BE2C (cell line): Measurements from ENCODE around the gene AJUBA.

Experiments used
- DNase-seq: peaks from one replicate; pipeline ENCODE4 v3.0.0-alpha.2; 2020
- H3K27me3 ChIP-seq: fragments of 250-450 bp; sonication (Bioruptor Pico); 2 replicates; pipeline ENCODE4 v1.5.1; 2020; ENCODE audit warnings: mild to moderate bottlenecking
- H3K36me3 ChIP-seq: fragments of 250-450 bp; sonication (Bioruptor Pico); 2 replicates; pipeline ENCODE4 v1.5.1; 2020; ENCODE audit warnings: mild to moderate bottlenecking
- H3K4me1 ChIP-seq: fragments of 250-450 bp; sonication (Bioruptor Pico); 2 replicates; pipeline ENCODE4 v1.5.1; 2020
- H3K4me3 ChIP-seq: 2 replicates; pipeline ENCODE4 v1.5.1; 2011; ENCODE audit warnings: low read depth, low read length
- H3K9me3 ChIP-seq: fragments of 250-450 bp; sonication (Bioruptor Pico); 2 replicates; pipeline ENCODE4 v1.5.1; 2020
- CTCF ChIP-seq: IDR thresholded peaks from 2 replicates; pipeline ENCODE4 v1.5.1; 2012; ENCODE audit warnings: mild to moderate bottlenecking, low read depth, low read length

AJUBA gene

GRCh38 chr14:22978981-22979671 is 3.2 kb downstream of the AJUBA start:
- no peaks in the 10 kb centered on the region for H3K9me3 ChIP-seq
- peaks cover 16% of the 10 kb centered on the region for H3K27me3 ChIP-seq
- H3K4me1 ChIP-seq = peaks cover 19% of the 10 kb centered on the region
- H3K4me3 ChIP-seq = no peak overlapping the region
- no peaks in the 10 kb centered on the region for H3K36me3 ChIP-seq
- no peak for DNase-seq
- TF ChIP-seq CTCF = no peak

DNA sequence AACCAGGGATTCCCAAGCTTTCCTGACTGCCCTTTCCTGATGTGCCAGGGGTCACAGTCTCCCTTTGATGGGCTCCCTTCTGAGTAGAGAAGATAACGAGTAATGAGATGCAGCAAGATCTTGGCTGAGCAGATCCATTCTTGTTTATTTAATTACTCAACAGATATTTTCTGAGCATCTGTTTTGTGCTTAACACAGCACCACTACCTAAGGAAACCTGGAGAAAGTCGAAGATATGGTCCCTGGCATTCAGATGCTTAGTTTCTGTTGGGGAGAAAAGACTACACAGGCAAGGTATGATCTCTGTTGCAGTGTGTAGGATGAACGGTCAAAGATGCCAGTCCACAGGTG is 3.9 kb downstream of the AJUBA start:
- peaks cover 16% of the 10 kb centered on the region for H3K27me3 ChIP-seq
- TF ChIP-seq CTCF = no peak
- no peak overlapping the region for H3K4me3 ChIP-seq
- H3K9me3 ChIP-seq = no peaks in the 10 kb centered on the region
- peaks cover 19% of the 10 kb centered on the region for H3K4me1 ChIP-seq
- no peaks in the 10 kb centered on the region for H3K36me3 ChIP-seq
- DNase-seq = no peak

DNA sequence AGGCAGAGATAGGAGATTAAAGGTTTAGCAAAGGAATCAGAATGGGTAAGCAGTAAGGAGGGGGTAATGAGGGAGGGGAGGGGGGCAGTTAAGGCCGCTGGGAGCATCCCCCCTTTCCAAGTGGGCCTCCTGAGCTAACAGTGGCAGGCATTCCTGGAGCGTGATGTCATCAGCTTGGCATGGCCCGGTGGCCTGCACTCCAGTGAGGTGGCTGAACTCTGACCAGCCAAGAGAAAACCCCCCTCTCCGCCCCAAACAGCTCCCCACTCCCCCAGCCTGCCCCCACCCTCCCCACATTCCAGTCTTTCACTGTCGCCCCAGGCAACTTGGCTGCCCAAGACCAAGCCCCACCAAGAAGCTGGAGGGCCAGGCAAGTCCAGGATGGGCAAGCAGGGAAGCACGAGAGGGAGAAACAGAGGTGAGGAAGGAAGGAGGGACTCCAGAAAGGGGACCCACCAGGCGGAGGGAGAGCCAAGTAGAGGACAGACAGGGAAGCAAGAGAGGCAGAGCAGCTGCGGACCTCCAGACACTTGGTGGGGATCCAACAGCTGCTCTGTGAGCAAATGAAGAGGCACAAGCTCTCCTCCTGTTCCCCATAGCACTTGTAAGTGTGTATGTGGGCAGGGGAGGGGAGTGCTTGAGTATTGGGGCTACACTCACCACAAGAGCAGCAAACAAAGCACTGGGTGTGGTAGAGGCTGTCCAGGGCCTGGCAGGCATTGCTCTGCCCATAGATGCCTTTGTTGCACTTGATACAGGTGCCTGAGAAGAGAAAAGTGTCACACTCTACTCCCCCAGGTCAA is 4.5 kb downstream of the AJUBA start:
- no peak for TF ChIP-seq CTCF
- Histone ChIP-seq H3K4me3 (no peak overlapping the region), H3K36me3 (no peaks in the 10 kb centered on the region)

GRCh38 chr14:22977434-22977683 is 5.0 kb downstream of the AJUBA start:
- no peak for TF ChIP-seq CTCF
- Histone ChIP-seq H3K9me3 (no peaks in the 10 kb centered on the region), H3K4me3 (no peak overlapping the region)

More for the DNA sequence above, 4.5 kb downstream of the AJUBA start:
- H3K27me3 ChIP-seq = peaks cover 16% of the 10 kb centered on the region
- no peaks in the 10 kb centered on the region for H3K9me3 ChIP-seq
- no peak for DNase-seq
- H3K4me1 ChIP-seq = peaks cover 16% of the 10 kb centered on the region

DNA sequence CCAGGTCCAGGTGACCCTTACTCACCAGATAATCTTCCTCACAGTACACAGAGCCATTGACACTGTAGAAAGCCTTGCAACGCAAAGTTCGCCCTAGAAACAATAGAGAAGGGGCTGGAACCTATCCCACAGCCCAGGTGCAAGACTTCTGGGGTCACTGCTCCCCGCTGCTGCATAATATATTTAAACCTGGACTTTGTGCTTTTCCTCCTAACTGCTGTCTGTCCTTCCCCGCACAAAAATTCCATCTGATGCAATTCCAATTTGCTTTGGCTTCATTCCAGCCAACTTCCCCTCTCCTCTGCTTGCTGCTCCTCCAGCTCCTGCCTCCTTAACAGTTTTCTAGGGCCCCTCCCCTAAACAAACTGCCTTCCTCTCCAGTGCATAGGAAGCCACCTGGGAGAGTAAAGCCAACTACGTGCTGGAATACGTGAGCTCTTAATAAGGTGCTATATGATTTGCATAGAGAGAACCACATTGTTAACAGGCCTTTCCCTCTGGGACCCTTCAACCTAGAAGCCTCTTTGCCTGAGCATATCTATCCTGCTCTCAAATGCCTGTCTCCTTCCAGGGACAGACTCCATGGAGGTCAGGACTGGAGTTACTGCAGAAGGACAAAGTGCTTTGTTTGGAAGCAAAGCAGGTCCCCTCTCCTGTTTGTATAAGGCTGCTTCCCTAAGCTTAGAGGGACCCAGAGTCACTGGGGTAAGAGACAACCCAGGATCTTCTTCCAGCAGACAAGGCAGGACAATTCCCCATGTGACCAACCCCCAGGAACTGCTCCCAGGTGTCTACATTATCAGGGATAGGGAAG is 5.5 kb downstream of the AJUBA start:
- no peak for TF ChIP-seq CTCF
- Histone ChIP-seq H3K4me3 (no peak overlapping the region), H3K9me3 (no peaks in the 10 kb centered on the region), H3K4me1 (peaks cover 16% of the 10 kb centered on the region), H3K36me3 (no peaks in the 10 kb centered on the region), H3K27me3 (peaks cover 11% of the 10 kb centered on the region)
- DNase-seq = no peak

More at GRCh38 chr14:22977434-22977683, 5.0 kb downstream of the AJUBA start:
- H3K27me3 ChIP-seq = peaks cover 16% of the 10 kb centered on the region
- no peak for DNase-seq
- H3K36me3 ChIP-seq = no peaks in the 10 kb centered on the region
- H3K4me1 ChIP-seq = peaks cover 16% of the 10 kb centered on the region
